ENCODE data around the gene FAM83B.

The FAM83B gene

GRCh38 chr6:54981276-54981609 is 134.7 kb downstream of the FAM83B start:
- DNase-seq (ENCODE audit: low spot score): no peak

GRCh38 chr6:54981647-54982046 is 135.1 kb downstream of the FAM83B start:
- DNase-seq (ENCODE audit: low spot score): no peak

GRCh38 chr6:54987633-54988290 is 141.2 kb downstream of the FAM83B start:
- no peak for DNase-seq (ENCODE audit: low spot score)

- DNase-seq (ENCODE audit: low spot score): no peak
These were observed 142.0 kb downstream of the FAM83B start for GRCh38 chr6:54988576-54988975.

GRCh38 chr6:54990001-54990400 is 143.4 kb downstream of the FAM83B start:
- no peak for DNase-seq (ENCODE audit: low spot score)

All from kidney capillary endothelial cell (primary cell).